Gastroesophageal sphincter (tissue), 3 donors: ENCODE results near the gene LY6G5C.

ENCODE experiments used
- CTCF ChIP-seq, 4 experiments: fragments of 200-600 bp in 2 of 4; fragments of 450-650 bp in 2 of 4; sonication (generic) in 1 of 4; IDR thresholded peaks; one replicate each; pipeline ENCODE4 v1.5.1; 2017 to 2019; ENCODE audit warnings: antibody characterized with exemption in 4 of 4, mild to moderate bottlenecking in 2 of 4, moderate library complexity in 2 of 4
- POLR2A ChIP-seq, 2 donors: fragments of 450-650 bp; IDR thresholded peaks; one replicate each; pipeline ENCODE4 v1.6.1; 2017; ENCODE audit warnings: antibody characterized with exemption in 2 of 2, mild to moderate bottlenecking in 2 of 2, moderate library complexity in 1 of 2
- POLR2AphosphoS5 ChIP-seq: sonication (generic); formaldehyde crosslinking; IDR thresholded peaks from one replicate; pipeline ENCODE4 v1.6.1; 2017; ENCODE audit warnings: antibody characterized with exemption

DNA sequence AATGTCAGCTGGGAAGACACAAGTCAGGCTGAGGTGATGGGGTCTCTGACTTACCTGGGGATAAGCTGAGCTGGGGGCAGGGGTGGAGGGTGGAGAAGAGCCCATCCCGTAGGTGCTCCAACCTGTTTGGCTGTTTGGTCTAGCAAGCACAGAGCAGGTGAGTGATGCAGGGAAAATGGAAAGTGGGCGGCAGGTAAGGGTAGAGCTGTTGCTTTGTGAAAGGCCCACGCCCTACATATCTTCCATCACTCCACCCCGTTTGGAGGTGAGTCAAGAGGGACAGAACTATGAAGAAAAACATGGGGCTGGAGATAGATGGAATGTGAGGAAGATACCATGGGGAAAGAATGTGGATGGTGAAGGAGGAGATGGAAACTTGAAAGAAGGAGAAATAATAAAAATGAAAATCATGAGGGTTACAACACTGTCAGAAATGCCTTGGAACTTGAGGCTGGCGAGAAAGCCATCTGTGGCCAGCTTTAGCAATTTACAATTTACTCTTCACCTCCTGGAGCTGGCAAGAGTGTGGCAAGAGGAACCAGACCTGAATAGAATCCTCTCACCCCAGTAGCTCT is 39.4 kb upstream of the LY6G5C start:
- TF ChIP-seq CTCF (IDR thresholded peaks at IDR 0.05) (no peak), POLR2A (IDR thresholded peaks at IDR 0.05) (no peak), POLR2AphosphoS5 (no peak)
